Measurements from ENCODE around the gene ZBTB33.
A peak's percentile ranks its signal among the peaks of the same experiment; 100 is the strongest.

The ZBTB33 gene

GRCh38 chrX:120305531-120306141 lies 55.0 kb downstream of the ZBTB33 start:
- Histone ChIP-seq H3K9ac (ENCODE audit: low read depth, low read length, poor library complexity, severe bottlenecking) (no peak overlapping the region), H3K79me2 (ENCODE audit: insufficient read depth, low read length) (no peaks in the 10 kb centered on the region), H3K4me2 (ENCODE audit: low read depth, low read length, poor library complexity, severe bottlenecking) (peak overlapping the region; percentile 37), H3K4me1 (ENCODE audit: insufficient read depth, low read length, poor library complexity, severe bottlenecking) (peaks cover 38% of the 10 kb centered on the region), H3K4me3 (ENCODE audit: low read length, poor library complexity, severe bottlenecking) (no peak overlapping the region), H3K9me2 (replicated peaks; ENCODE audit: low read depth, low read length) (no peaks in the 10 kb centered on the region), H3K27me3 (ENCODE audit: insufficient read depth, low read length, poor library complexity, severe bottlenecking) (no peaks in the 10 kb centered on the region), H2AFZ (ENCODE audit: low read length) (no peak overlapping the region), H4K20me1 (ENCODE audit: insufficient read depth, low read length, poor library complexity, severe bottlenecking) (no peaks in the 10 kb centered on the region), H3K9me3 (ENCODE audit: insufficient read depth, low read depth, low read length) (no peaks in the 10 kb centered on the region), H3F3A (ENCODE audit: low read depth) (0 out of 2 replicates have a peak, but pooled peaks cover 3% of the 10 kb centered on the region), H3K36me3 (ENCODE audit: insufficient read depth, low read length) (no peaks in the 10 kb centered on the region)
- TF ChIP-seq CTCF (conservative IDR thresholded peaks at IDR 0.05; ENCODE audit: low read length) = no peak
- TF ChIP-seq EZH2phosphoT487 (IDR thresholded peaks at IDR 0.05; ENCODE audit: borderline replicate concordance) = no peak

- Histone ChIP-seq H3K36me3 (ENCODE audit: insufficient read depth, low read length) (no peaks in the 10 kb centered on the region), H3K79me2 (ENCODE audit: insufficient read depth, low read length) (no peaks in the 10 kb centered on the region), H3K9me3 (ENCODE audit: insufficient read depth, low read depth, low read length) (no peaks in the 10 kb centered on the region), H3K9ac (ENCODE audit: low read depth, low read length, poor library complexity, severe bottlenecking) (no peak overlapping the region), H3K9me2 (replicated peaks; ENCODE audit: low read depth, low read length) (no peaks in the 10 kb centered on the region), H3K27me3 (ENCODE audit: insufficient read depth, low read length, poor library complexity, severe bottlenecking) (no peaks in the 10 kb centered on the region), H4K20me1 (ENCODE audit: insufficient read depth, low read length, poor library complexity, severe bottlenecking) (no peaks in the 10 kb centered on the region), H3K4me3 (ENCODE audit: low read length, poor library complexity, severe bottlenecking) (no peak overlapping the region), H2AFZ (ENCODE audit: low read length) (no peak overlapping the region), H3F3A (ENCODE audit: low read depth) (0 out of 2 replicates have a peak, but pooled peaks cover 3% of the 10 kb centered on the region), H3K4me2 (ENCODE audit: low read depth, low read length, poor library complexity, severe bottlenecking) (peak overlapping the region; percentile 37), H3K4me1 (ENCODE audit: insufficient read depth, low read length, poor library complexity, severe bottlenecking) (peaks cover 38% of the 10 kb centered on the region)
- no peak for TF ChIP-seq CTCF (conservative IDR thresholded peaks at IDR 0.05; ENCODE audit: low read length)
- no peak for TF ChIP-seq EZH2phosphoT487 (IDR thresholded peaks at IDR 0.05; ENCODE audit: borderline replicate concordance)
These were observed 56.0 kb downstream of the ZBTB33 start for GRCh38 chrX:120306630-120307029.

All from Loucy (cell line).